ENCODE measurements around the gene TTC9. TPM values are rescaled to one million over a fixed set of nuclear protein-coding genes. Genes with fewer than 3 reads are reported as not detected.

The TTC9 gene
- total RNA-seq, 1 experiment from 2014 or later: 4.7 TPM

- H3K36me3 ChIP-seq (ENCODE audit: insufficient read depth, low read length, poor library complexity, severe bottlenecking): no peaks in the 10 kb centered on the region
- no peak for DNase-seq (ENCODE audit: low spot score)
- H3K4me3 ChIP-seq (ENCODE audit: low read depth, low read length, poor library complexity, severe bottlenecking): no peak overlapping the region
- intact Hi-C loops (cut with micrococcal nuclease; ENCODE audit: unreplicated experiment): no loop called here
- TF ChIP-seq EZH2 (IDR thresholded peaks at IDR 0.05; ENCODE audit: borderline replicate concordance, low read depth, low read length, poor library complexity, severe bottlenecking): no peak
- TF ChIP-seq, protein P1, sequence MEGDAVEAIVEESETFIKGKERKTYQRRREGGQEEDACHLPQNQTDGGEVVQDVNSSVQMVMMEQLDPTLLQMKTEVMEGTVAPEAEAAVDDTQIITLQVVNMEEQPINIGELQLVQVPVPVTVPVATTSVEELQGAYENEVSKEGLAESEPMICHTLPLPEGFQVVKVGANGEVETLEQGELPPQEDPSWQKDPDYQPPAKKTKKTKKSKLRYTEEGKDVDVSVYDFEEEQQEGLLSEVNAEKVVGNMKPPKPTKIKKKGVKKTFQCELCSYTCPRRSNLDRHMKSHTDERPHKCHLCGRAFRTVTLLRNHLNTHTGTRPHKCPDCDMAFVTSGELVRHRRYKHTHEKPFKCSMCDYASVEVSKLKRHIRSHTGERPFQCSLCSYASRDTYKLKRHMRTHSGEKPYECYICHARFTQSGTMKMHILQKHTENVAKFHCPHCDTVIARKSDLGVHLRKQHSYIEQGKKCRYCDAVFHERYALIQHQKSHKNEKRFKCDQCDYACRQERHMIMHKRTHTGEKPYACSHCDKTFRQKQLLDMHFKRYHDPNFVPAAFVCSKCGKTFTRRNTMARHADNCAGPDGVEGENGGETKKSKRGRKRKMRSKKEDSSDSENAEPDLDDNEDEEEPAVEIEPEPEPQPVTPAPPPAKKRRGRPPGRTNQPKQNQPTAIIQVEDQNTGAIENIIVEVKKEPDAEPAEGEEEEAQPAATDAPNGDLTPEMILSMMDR (conservative IDR thresholded peaks at IDR 0.05; ENCODE audit: low read depth, low read length): no peak
- H3K4me1 ChIP-seq (ENCODE audit: insufficient read depth, low read length, poor library complexity, severe bottlenecking): peaks cover 35% of the 10 kb centered on the region
- no peak overlapping the region for H3K27ac ChIP-seq (ENCODE audit: low read depth, low read length, poor library complexity, severe bottlenecking)
- H3K9me3 ChIP-seq (ENCODE audit: low read depth, low read length, poor library complexity, severe bottlenecking): no peaks in the 10 kb centered on the region
- no peaks in the 10 kb centered on the region for H3K27me3 ChIP-seq (replicated peaks; ENCODE audit: insufficient read depth, low read depth, low read length, poor library complexity)
- BruUV-seq (replicated peaks): no TSS peak
- CTCF ChIA-PET: no interaction called here
- POLR2A ChIA-PET (ENCODE audit: low non-redundant PET): no interaction called here
Measured at GRCh38 chr14:70651522-70651921, 9.8 kb downstream of the TTC9 start.

- no peaks in the 10 kb centered on the region for H3K27me3 ChIP-seq (replicated peaks; ENCODE audit: insufficient read depth, low read depth, low read length, poor library complexity)
- POLR2A ChIA-PET (ENCODE audit: low non-redundant PET): no interaction called here
- H3K27ac ChIP-seq (ENCODE audit: low read depth, low read length, poor library complexity, severe bottlenecking): no peak overlapping the region
- BruUV-seq (replicated peaks): no TSS peak
- no peak overlapping the region for H3K4me3 ChIP-seq (ENCODE audit: low read depth, low read length, poor library complexity, severe bottlenecking)
- CTCF ChIA-PET: no interaction called here
- intact Hi-C loops (cut with micrococcal nuclease; ENCODE audit: unreplicated experiment): no loop called here
- peaks cover 26% of the 10 kb centered on the region for H3K4me1 ChIP-seq (ENCODE audit: insufficient read depth, low read length, poor library complexity, severe bottlenecking)
- no peak for DNase-seq (ENCODE audit: low spot score)
- H3K36me3 ChIP-seq (ENCODE audit: insufficient read depth, low read length, poor library complexity, severe bottlenecking): no peaks in the 10 kb centered on the region
- no peaks in the 10 kb centered on the region for H3K9me3 ChIP-seq (ENCODE audit: low read depth, low read length, poor library complexity, severe bottlenecking)
- TF ChIP-seq, protein P1 (conservative IDR thresholded peaks at IDR 0.05; ENCODE audit: low read depth, low read length): no peak
- TF ChIP-seq EZH2 (IDR thresholded peaks at IDR 0.05; ENCODE audit: borderline replicate concordance, low read depth, low read length, poor library complexity, severe bottlenecking): no peak
Measured at GRCh38 chr14:70652871-70653270, 11.2 kb downstream of the TTC9 start.

DNA sequence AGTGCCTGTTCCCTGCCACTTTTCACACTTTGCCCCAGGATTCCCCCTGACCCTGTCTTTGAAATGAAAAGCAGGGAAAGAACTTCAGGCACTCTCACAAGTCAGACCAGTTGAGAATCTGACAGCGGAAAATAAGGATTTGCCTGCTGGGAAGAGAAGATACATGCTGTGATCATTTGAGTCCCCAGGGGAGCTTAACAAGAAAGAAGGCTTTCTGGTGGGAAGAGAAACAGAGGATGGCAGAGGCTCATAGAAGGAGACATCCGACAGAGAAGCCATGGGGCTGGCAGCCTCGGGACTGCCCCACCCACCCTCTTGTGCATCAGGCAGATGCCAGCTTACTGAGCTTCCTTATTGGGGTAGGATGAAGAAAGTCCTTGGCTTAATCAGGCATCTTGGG, 11.9 kb downstream of the TTC9 start:
- no TSS peak for BruUV-seq (replicated peaks)
- Histone ChIP-seq H3K4me3 (ENCODE audit: low read depth, low read length, poor library complexity, severe bottlenecking) (no peak overlapping the region), H3K27me3 (replicated peaks; ENCODE audit: insufficient read depth, low read depth, low read length, poor library complexity) (no peaks in the 10 kb centered on the region), H3K9me3 (ENCODE audit: low read depth, low read length, poor library complexity, severe bottlenecking) (no peaks in the 10 kb centered on the region), H3K27ac (ENCODE audit: low read depth, low read length, poor library complexity, severe bottlenecking) (peak overlapping the region; percentile 32), H3K36me3 (ENCODE audit: insufficient read depth, low read length, poor library complexity, severe bottlenecking) (no peaks in the 10 kb centered on the region), H3K4me1 (ENCODE audit: insufficient read depth, low read length, poor library complexity, severe bottlenecking) (peaks cover 26% of the 10 kb centered on the region)
- ChIA-PET CTCF (no interaction called here), POLR2A (ENCODE audit: low non-redundant PET) (no interaction called here)
- intact Hi-C loops (cut with micrococcal nuclease; ENCODE audit: unreplicated experiment): no loop called here
- TF ChIP-seq EZH2 (IDR thresholded peaks at IDR 0.05; ENCODE audit: borderline replicate concordance, low read depth, low read length, poor library complexity, severe bottlenecking): no peak
- TF ChIP-seq, protein P1 (conservative IDR thresholded peaks at IDR 0.05; ENCODE audit: low read depth, low read length): no peak
- DNase-seq (ENCODE audit: low spot score): peak; percentile 84

Measured in A673 (cell line).